GM23338 (cell line): Measurements from ENCODE around the gene HNF1B. TPM values are rescaled to one million over a fixed set of nuclear protein-coding genes. Genes with fewer than 3 reads are reported as not detected.

Source experiments
- ATAC-seq: fragments of 200-7000 bp; cut with Tn5 transposase; 3 replicates; pipeline ENCODE4 v1.9.1; 2020
- DNase-seq: peaks from one replicate; pipeline ENCODE4 v3.0.0-alpha.2; 2015; ENCODE audit warnings: low spot score
- H2AFZ ChIP-seq: fragments of 200-600 bp; sonication (generic); 2 replicates; pipeline ENCODE4 v1.8.0; 2016; ENCODE audit warnings: antibody characterized with exemption, mild to moderate bottlenecking, moderate library complexity
- H3F3A ChIP-seq: fragments of 200-600 bp; sonication (generic); replicated peaks from 2 replicates; pipeline ENCODE4 v1.8.0; 2017; ENCODE audit warnings: antibody characterized with exemption, mixed run types, low read depth
- H3K27ac ChIP-seq: fragments of 200-600 bp; sonication (generic); 2 replicates; pipeline ENCODE4 v1.6.1; 2016; ENCODE audit warnings: low read depth
- H3K27me3 ChIP-seq: fragments of 200-600 bp; sonication (generic); 2 replicates; pipeline ENCODE4 v1.8.0; 2016; ENCODE audit warnings: mild to moderate bottlenecking, mixed run types, moderate library complexity; ENCODE audit not compliant: insufficient read depth
- H3K36me3 ChIP-seq: fragments of 200-600 bp; sonication (generic); 2 replicates; pipeline ENCODE4 v1.8.0; 2016; ENCODE audit warnings: mild to moderate bottlenecking; ENCODE audit not compliant: insufficient read depth
- H3K4me1 ChIP-seq: fragments of 200-600 bp; sonication (generic); 2 replicates; pipeline ENCODE4 v1.8.0; 2016; ENCODE audit warnings: mild to moderate bottlenecking, moderate library complexity; ENCODE audit not compliant: insufficient read depth
- H3K4me2 ChIP-seq: fragments of 200-600 bp; sonication (generic); 2 replicates; pipeline ENCODE4 v1.7.1; 2017; ENCODE audit warnings: mixed run types
- H3K4me3 ChIP-seq: fragments of 200-600 bp; sonication (generic); 2 replicates; pipeline ENCODE4 v1.6.1; 2016; ENCODE audit warnings: mixed run types
- H3K79me2 ChIP-seq: fragments of 200-600 bp; sonication (generic); replicated peaks from 2 replicates; pipeline ENCODE4 v1.8.0; 2017; ENCODE audit warnings: mild to moderate bottlenecking; ENCODE audit not compliant: insufficient read depth
- H3K9me2 ChIP-seq: fragments of 200-600 bp; sonication (generic); 2 replicates; pipeline ENCODE4 v1.8.0; 2017; ENCODE audit not compliant: insufficient read depth
- H4K20me1 ChIP-seq: fragments of 200-600 bp; sonication (generic); replicated peaks from 2 replicates; pipeline ENCODE4 v1.8.0; 2017; ENCODE audit warnings: mild to moderate bottlenecking; ENCODE audit not compliant: insufficient read depth
- H3K27ac Mint-ChIP-seq: 2 replicates; pipeline ENCODE4 v1.8.0; 2020; ENCODE audit warnings: inconsistent platforms, mild to moderate bottlenecking, moderate library complexity, mixed read lengths
- H3K27me3 Mint-ChIP-seq: 3 replicates; pipeline ENCODE4 v1.8.0; 2022; ENCODE audit warnings: low read depth, mild to moderate bottlenecking, moderate library complexity, mixed read lengths, inconsistent platforms; ENCODE audit not compliant: insufficient read depth, poor library complexity
- H3K36me3 Mint-ChIP-seq: 3 replicates; pipeline ENCODE4 v1.8.0; 2021; ENCODE audit warnings: low read depth, mild to moderate bottlenecking, inconsistent platforms, moderate library complexity, mixed read lengths
- H3K4me1 Mint-ChIP-seq: 3 replicates; pipeline ENCODE4 v1.8.0; 2020; ENCODE audit warnings: mild to moderate bottlenecking, inconsistent platforms, mixed read lengths
- H3K4me3 Mint-ChIP-seq: 3 replicates; pipeline ENCODE4 v1.8.0; 2021; ENCODE audit warnings: moderate library complexity, mild to moderate bottlenecking, inconsistent platforms, mixed read lengths
- H3K9me3 Mint-ChIP-seq: 3 replicates; pipeline ENCODE4 v1.8.0; 2020; ENCODE audit warnings: moderate library complexity, mild to moderate bottlenecking, inconsistent platforms, mixed read lengths
- CREB1 ChIP-seq: fragments of 250-450 bp; sonication (Bioruptor Pico); IDR thresholded peaks from 2 replicates; pipeline ENCODE4 v1.5.0; 2020; ENCODE audit warnings: low read depth, mild to moderate bottlenecking, moderate library complexity
- EZH2 ChIP-seq: fragments of 200-600 bp; sonication (generic); IDR thresholded peaks from one replicate; pipeline ENCODE4 v1.8.0; 2017; ENCODE audit warnings: antibody characterized with exemption, mild to moderate bottlenecking, low read depth; ENCODE audit not compliant: unreplicated experiment
- EZH2phosphoT487 ChIP-seq: fragments of 200-600 bp; sonication (generic); IDR thresholded peaks from one replicate; pipeline ENCODE4 v1.8.1; 2018; ENCODE audit warnings: antibody characterized with exemption; ENCODE audit not compliant: unreplicated experiment
- JUNB ChIP-seq: IDR thresholded peaks from one replicate; pipeline ENCODE4 v1.6.1; 2016; ENCODE audit warnings: antibody characterized with exemption; ENCODE audit not compliant: unreplicated experiment
- POLR2AphosphoS5 ChIP-seq: IDR thresholded peaks from 2 replicates; pipeline ENCODE4 v1.6.1; 2016; ENCODE audit warnings: antibody characterized with exemption, low read depth
- polyA plus RNA-seq: library from polyadenylated mRNA; unstranded; fragments of >200 nt; fragmentation: Nextera tagmentation; extraction: Ambion mirVana; gene quantifications from 2 replicates; pipeline ENCODE4 v1.2.1, GENCODE V29; 2016
- total RNA-seq: library from RNA; depleted of rRNA; stranded (reverse); fragments of >200 nt; shearing (Covaris generic); gene quantifications from 2 replicates; pipeline ENCODE4 v1.2.3, GENCODE V29; 2014
- TF ChIP-seq, protein P1 (sequence below): fragments of 250-450 bp; sonication (Bioruptor Pico); IDR thresholded peaks from 2 replicates; pipeline ENCODE4 v1.5.0; 2020; ENCODE audit warnings: mild to moderate bottlenecking, moderate library complexity

HNF1B gene
- total and polyA plus RNA-seq, 2 experiments from 2014 or later: 0.07 to 0.19 TPM

DNA sequence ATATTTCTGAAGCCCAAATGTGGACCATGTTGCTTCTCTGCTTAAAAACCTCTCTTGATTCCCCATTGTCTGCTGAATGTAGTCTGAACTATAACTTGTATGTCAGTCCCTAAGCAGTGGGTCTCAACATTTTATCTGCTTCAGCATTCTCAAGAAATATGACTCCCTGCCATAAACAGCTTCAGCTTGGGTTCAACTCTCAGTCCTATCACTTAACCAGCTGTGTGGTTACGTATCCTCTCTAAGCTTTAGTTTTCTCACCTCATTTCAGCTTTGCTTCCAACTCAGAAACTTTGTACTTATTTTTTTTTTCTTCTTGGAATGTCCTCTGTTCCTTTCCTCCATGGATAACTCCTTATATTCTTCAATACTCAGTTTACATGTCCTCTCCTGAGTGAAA lies 97.0 kb downstream of the HNF1B start (continued):
- TF ChIP-seq JUNB: no peak
- TF ChIP-seq, protein P1, sequence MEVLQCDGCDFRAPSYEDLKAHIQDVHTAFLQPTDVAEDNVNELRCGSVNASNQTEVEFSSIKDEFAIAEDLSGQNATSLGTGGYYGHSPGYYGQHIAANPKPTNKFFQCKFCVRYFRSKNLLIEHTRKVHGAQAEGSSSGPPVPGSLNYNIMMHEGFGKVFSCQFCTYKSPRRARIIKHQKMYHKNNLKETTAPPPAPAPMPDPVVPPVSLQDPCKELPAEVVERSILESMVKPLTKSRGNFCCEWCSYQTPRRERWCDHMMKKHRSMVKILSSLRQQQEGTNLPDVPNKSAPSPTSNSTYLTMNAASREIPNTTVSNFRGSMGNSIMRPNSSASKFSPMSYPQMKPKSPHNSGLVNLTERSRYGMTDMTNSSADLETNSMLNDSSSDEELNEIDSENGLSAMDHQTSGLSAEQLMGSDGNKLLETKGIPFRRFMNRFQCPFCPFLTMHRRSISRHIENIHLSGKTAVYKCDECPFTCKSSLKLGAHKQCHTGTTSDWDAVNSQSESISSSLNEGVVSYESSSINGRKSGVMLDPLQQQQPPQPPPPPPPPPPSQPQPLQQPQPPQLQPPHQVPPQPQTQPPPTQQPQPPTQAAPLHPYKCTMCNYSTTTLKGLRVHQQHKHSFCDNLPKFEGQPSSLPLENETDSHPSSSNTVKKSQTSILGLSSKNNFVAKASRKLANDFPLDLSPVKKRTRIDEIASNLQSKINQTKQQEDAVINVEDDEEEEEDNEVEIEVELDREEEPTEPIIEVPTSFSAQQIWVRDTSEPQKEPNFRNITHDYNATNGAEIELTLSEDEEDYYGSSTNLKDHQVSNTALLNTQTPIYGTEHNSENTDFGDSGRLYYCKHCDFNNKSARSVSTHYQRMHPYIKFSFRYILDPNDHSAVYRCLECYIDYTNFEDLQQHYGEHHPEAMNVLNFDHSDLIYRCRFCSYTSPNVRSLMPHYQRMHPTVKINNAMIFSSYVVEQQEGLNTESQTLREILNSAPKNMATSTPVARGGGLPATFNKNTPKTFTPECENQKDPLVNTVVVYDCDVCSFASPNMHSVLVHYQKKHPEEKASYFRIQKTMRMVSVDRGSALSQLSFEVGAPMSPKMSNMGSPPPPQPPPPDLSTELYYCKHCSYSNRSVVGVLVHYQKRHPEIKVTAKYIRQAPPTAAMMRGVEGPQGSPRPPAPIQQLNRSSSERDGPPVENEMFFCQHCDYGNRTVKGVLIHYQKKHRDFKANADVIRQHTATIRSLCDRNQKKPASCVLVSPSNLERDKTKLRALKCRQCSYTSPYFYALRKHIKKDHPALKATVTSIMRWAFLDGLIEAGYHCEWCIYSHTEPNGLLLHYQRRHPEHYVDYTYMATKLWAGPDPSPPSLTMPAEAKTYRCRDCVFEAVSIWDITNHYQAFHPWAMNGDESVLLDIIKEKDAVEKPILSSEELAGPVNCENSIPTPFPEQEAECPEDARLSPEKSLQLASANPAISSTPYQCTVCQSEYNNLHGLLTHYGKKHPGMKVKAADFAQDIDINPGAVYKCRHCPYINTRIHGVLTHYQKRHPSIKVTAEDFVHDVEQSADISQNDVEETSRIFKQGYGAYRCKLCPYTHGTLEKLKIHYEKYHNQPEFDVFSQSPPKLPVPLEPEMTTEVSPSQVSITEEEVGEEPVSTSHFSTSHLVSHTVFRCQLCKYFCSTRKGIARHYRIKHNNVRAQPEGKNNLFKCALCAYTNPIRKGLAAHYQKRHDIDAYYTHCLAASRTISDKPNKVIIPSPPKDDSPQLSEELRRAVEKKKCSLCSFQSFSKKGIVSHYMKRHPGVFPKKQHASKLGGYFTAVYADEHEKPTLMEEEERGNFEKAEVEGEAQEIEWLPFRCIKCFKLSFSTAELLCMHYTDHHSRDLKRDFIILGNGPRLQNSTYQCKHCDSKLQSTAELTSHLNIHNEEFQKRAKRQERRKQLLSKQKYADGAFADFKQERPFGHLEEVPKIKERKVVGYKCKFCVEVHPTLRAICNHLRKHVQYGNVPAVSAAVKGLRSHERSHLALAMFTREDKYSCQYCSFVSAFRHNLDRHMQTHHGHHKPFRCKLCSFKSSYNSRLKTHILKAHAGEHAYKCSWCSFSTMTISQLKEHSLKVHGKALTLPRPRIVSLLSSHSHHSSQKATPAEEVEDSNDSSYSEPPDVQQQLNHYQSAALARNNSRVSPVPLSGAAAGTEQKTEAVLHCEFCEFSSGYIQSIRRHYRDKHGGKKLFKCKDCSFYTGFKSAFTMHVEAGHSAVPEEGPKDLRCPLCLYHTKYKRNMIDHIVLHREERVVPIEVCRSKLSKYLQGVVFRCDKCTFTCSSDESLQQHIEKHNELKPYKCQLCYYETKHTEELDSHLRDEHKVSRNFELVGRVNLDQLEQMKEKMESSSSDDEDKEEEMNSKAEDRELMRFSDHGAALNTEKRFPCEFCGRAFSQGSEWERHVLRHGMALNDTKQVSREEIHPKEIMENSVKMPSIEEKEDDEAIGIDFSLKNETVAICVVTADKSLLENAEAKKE: no peak
- TF ChIP-seq EZH2phosphoT487: no peak

DNA sequence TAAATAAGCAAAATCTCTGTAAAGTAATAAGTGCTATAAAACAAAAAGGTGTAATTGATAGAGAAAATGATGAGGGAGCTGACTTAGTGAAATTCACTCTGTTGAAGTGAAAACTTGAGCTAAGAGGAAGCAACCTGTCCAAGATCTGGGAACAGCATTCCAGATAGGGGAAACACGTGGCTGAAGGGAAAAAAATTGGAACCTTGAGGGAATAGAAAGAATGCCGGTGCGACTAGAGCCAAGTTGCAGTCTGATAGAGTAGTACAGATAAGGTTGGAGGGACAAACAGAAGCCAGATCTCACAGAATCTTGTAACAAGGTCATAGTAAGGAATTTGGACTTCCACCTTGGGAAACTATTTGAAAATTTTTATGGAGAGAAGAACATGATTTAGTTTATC lies 101.0 kb downstream of the HNF1B start:
- no peaks in the 10 kb centered on the region for H3K9me3 Mint-ChIP-seq
- no peak for TF ChIP-seq JUNB
- TF ChIP-seq EZH2: no peak
- no peak for TF ChIP-seq POLR2AphosphoS5
- TF ChIP-seq CREB1 (CRISPR knock-in tag): no peak
- Histone ChIP-seq H3K4me3 (peak overlapping the region; percentile 91), H3K4me2 (peak overlapping the region; percentile 82), H3F3A (no peaks in the 10 kb centered on the region), H3K9me2 (no peaks in the 10 kb centered on the region), H3K36me3 (peaks cover 14% of the 10 kb centered on the region; the same call in 1 of the 2 replicates), H3K27me3 (peaks cover 6% of the 10 kb centered on the region; the same call in 1 of the 2 replicates), H3K27ac (no peak overlapping the region), H2AFZ (peak overlapping the region; percentile 92), H4K20me1 (0 out of 2 replicates have a peak, but pooled peaks cover 2% of the 10 kb centered on the region), H3K79me2 (peaks cover 43% of the 10 kb centered on the region), H3K4me1 (peaks cover 9% of the 10 kb centered on the region)
- H3K36me3 Mint-ChIP-seq: peaks cover 31% of the 10 kb centered on the region
- ATAC-seq: no peak
- peak overlapping the region; percentile 87 for H3K4me3 Mint-ChIP-seq
- no peak overlapping the region for H3K27ac Mint-ChIP-seq
- H3K27me3 Mint-ChIP-seq: peaks cover 1% of the 10 kb centered on the region
- DNase-seq: peak; percentile 6
- H3K4me1 Mint-ChIP-seq: peaks cover 6% of the 10 kb centered on the region
